BJ (cell line): ENCODE results near the gene ANKUB1. TPM values are rescaled to one million over a fixed set of nuclear protein-coding genes. Genes with fewer than 3 reads are reported as not detected.
"Not testable (repeated sequence)": the region's sequence is repeated elsewhere in the genome, so short reads cannot be mapped to it uniquely, and the experiment has no call there.

ENCODE experiments used
- CTCF ChIA-PET: fragments of 350-600 bp; formaldehyde crosslinking; extraction: SDS; loops from one replicate; lab custom pipeline; 2021; ENCODE audit warnings: antibody characterized with exemption, inconsistent platforms; lab: Yijun Ruan, JAX
- POLR2A ChIA-PET: fragments of 300-600 bp; sonication (Branson Sonifier 250); formaldehyde crosslinking; extraction: SDS; loops from one replicate; lab custom pipeline; 2021; ENCODE audit warnings: antibody characterized with exemption; lab: Charles Lee
- DNase-seq: peaks from one replicate; pipeline ENCODE4 v3.0.0-alpha.2; 2011; ENCODE audit warnings: low read depth
- H3K27me3 ChIP-seq: 2 replicates; pipeline ENCODE4 v1.6.0; 2011; ENCODE audit warnings: low read length; ENCODE audit not compliant: control insufficient read depth, insufficient read depth
- H3K36me3 ChIP-seq: 2 replicates; pipeline ENCODE4 v1.5.1; 2011; ENCODE audit warnings: low read length; ENCODE audit not compliant: control insufficient read depth, insufficient read depth
- H3K4me3 ChIP-seq: 2 replicates; pipeline ENCODE4 v1.5.1; 2011; ENCODE audit warnings: low read depth, mild to moderate bottlenecking, control low read depth, low read length
- CTCF ChIP-seq: IDR thresholded peaks from 2 replicates; pipeline ENCODE4 v1.5.1; 2011; ENCODE audit warnings: low read depth, mild to moderate bottlenecking, control low read depth, inconsistent platforms, low read length, moderate library complexity; ENCODE audit not compliant: insufficient read depth
- polyA plus RNA-seq: library from polyadenylated mRNA; depleted of rRNA; stranded (reverse); fragments of >200 nt; gene quantifications from 2 replicates; pipeline ENCODE4 v1.2.3, GENCODE V29; 2011

Gene ANKUB1
- polyA plus RNA-seq, 1 experiment, result not detected

- H3K36me3 ChIP-seq, result no peaks in the 10 kb centered on the region
- ChIA-PET POLR2A (interaction anchor here (0.7 kb wide), 1 partner anchor 15 kb away, joined by 4 read pairs; no protein-coding TSS in a partner anchor), CTCF (interaction anchor here (0.7 kb wide), 1 partner anchor 60 kb away, joined by 3 read pairs; no protein-coding TSS in a partner anchor)
- no peaks in the 10 kb centered on the region for H3K27me3 ChIP-seq
- DNase-seq, result no peak
- TF ChIP-seq CTCF, result no peak
- H3K4me3 ChIP-seq, result no peak overlapping the region
Observed at GRCh38 chr3:149832086-149832485, 39.7 kb upstream of the ANKUB1 start.

GRCh38 chr3:149831321-149831720 is 39.0 kb upstream of the ANKUB1 start:
- CTCF ChIA-PET, result no interaction called here
- Histone ChIP-seq H3K4me3 (no peak overlapping the region), H3K27me3 (no peaks in the 10 kb centered on the region), H3K36me3 (no peaks in the 10 kb centered on the region)
- POLR2A ChIA-PET, result no interaction called here
- no peak for TF ChIP-seq CTCF
- DNase-seq, result no peak

GRCh38 chr3:149830902-149831301 is 38.5 kb upstream of the ANKUB1 start:
- no peak overlapping the region for H3K4me3 ChIP-seq
- H3K27me3 ChIP-seq, result no peaks in the 10 kb centered on the region
- no peak for DNase-seq
- ChIA-PET CTCF (no interaction called here), POLR2A (no interaction called here)
- TF ChIP-seq CTCF, result no peak
- H3K36me3 ChIP-seq, result no peaks in the 10 kb centered on the region

- POLR2A ChIA-PET, result not testable (repeated sequence)
Observed at GRCh38 chr3:149829631-149830030, 37.3 kb upstream of the ANKUB1 start.

GRCh38 chr3:149828390-149828789 is 36.0 kb upstream of the ANKUB1 start:
- Histone ChIP-seq H3K27me3 (no peaks in the 10 kb centered on the region), H3K4me3 (no peak overlapping the region), H3K36me3 (no peaks in the 10 kb centered on the region)
- CTCF ChIA-PET, result no interaction called here
- POLR2A ChIA-PET, result no interaction called here
- DNase-seq, result no peak
- no peak for TF ChIP-seq CTCF

More at GRCh38 chr3:149829631-149830030, 37.3 kb upstream of the ANKUB1 start:
- CTCF ChIA-PET, DNase-seq, H3K36me3 ChIP-seq, H3K27me3 ChIP-seq, H3K4me3 ChIP-seq: not testable (repeated sequence)

- ChIA-PET CTCF (interaction anchor here (0.9 kb wide), 1 partner anchor 53 kb away, joined by 5 read pairs; no protein-coding TSS in a partner anchor), POLR2A (no interaction called here)
- no peak overlapping the region for H3K4me3 ChIP-seq
- TF ChIP-seq CTCF, result no peak
- no peaks in the 10 kb centered on the region for H3K27me3 ChIP-seq
- H3K36me3 ChIP-seq, result no peaks in the 10 kb centered on the region
- DNase-seq, result no peak
Observed at GRCh38 chr3:149826636-149827035, 34.3 kb upstream of the ANKUB1 start.
